Activated CD4-positive, alpha-beta memory T cell treated with anti-CD3 and anti-CD28 coated beads for 36 hours (primary cell): ENCODE measurements around the gene ZNF407. TPM values are rescaled to one million over a fixed set of nuclear protein-coding genes. Genes with fewer than 3 reads are reported as not detected.

Experiments used
- CTCF ChIA-PET: fragments of 350-600 bp; sonication (Branson Sonifier 250); formaldehyde crosslinking; loops from one replicate; lab custom pipeline; 2021; ENCODE audit warnings: antibody characterized with exemption, inconsistent platforms; lab: Charles Lee
- POLR2A ChIA-PET: fragments of 350-600 bp; sonication (Branson Sonifier 250); formaldehyde crosslinking; loops from one replicate; lab custom pipeline; 2021; ENCODE audit warnings: antibody characterized with exemption; lab: Charles Lee
- DNase-seq: peaks from one replicate; pipeline ENCODE4 v3.0.0-alpha.2; 2020
- H3K27ac Mint-ChIP-seq: one replicate; pipeline ENCODE4 v1.8.0; 2021; ENCODE audit warnings: mixed read lengths
- H3K27me3 Mint-ChIP-seq: one replicate; pipeline ENCODE4 v1.8.0; 2021; ENCODE audit warnings: mixed read lengths
- H3K36me3 Mint-ChIP-seq: one replicate; pipeline ENCODE4 v1.8.0; 2021; ENCODE audit warnings: mixed read lengths
- H3K4me1 Mint-ChIP-seq: one replicate; pipeline ENCODE4 v1.8.0; 2021; ENCODE audit warnings: low read depth, mixed read lengths
- H3K4me3 Mint-ChIP-seq: one replicate; pipeline ENCODE4 v1.8.0; 2021; ENCODE audit warnings: mild to moderate bottlenecking, mixed read lengths
- H3K9me3 Mint-ChIP-seq: one replicate; pipeline ENCODE4 v1.8.0; 2021; ENCODE audit warnings: mixed read lengths
- intact Hi-C: fragments of 100-400 bp; cut with micrococcal nuclease; formaldehyde crosslinking; loops from one replicate; pipeline ENCODE4 v1.15.1; 2023
- total RNA-seq, 2 experiments: library from RNA; stranded (reverse); gene quantifications; one replicate each; pipeline ENCODE4 v1.2.3, GENCODE V29; 2021

Gene ZNF407
- total RNA-seq, 2 experiments from 2014 or later: 10.0 to 10.5 TPM

DNA sequence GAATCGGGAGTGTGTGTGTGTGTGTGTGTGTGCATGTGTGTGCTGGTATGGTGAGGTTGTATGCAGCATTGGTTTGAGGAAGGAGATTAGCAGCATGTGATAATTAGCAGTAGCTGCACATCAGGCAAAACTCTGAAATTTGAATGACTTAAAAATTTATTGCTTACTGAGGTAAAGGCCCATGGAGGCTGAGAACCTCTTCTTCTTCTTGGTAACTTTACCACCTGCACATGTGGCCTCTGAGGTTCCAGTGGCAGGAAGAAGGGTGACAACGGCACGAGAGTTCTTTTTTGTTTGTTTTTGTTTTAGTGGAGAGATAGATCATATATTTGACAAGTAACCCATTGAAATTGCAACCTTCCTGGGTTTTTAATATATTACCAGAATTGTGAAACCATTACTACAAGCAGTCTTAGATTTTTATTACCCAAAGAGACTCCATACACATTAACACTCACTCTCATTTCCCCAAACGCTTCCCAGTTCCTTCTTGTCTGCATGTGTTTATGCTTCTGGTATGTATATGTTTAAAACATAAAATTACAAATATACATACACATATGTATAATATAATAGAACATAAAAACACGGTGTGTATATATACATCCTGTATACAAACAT lies 319.2 kb downstream of the ZNF407 start:
- no peak overlapping the region for H3K4me3 Mint-ChIP-seq
- intact Hi-C loops: no loop called here
- no peak overlapping the region for H3K27ac Mint-ChIP-seq
- ChIA-PET POLR2A (no interaction called here), CTCF (no interaction called here)
- no peaks in the 10 kb centered on the region for H3K9me3 Mint-ChIP-seq
- H3K27me3 Mint-ChIP-seq: no peaks in the 10 kb centered on the region
- peaks cover 3% of the 10 kb centered on the region for H3K36me3 Mint-ChIP-seq
- no peak for DNase-seq
- H3K4me1 Mint-ChIP-seq: no peaks in the 10 kb centered on the region

DNA sequence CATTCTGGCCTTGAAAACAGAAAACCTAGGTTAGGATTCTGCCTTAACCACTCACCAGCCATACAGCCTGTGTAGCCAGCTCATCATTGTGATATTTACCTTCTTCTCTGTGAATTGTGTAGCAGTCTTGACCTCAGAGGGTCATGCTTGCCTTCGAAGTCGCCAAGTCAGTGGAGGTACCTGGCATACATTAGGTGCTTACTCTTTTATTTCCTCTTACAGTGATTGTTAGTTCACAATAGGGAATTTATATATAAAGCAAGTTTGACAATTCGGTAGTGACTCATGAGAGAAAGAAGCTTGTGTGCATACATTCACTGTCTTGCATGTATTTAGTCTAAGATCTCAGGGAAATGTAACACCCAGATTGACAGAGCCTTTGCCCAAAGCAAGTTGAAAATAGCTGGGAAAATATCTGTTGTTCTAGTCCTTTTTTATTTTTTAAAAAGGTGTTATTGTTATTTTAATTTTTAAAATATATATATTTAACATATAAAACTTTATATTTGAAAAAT lies 320.7 kb downstream of the ZNF407 start:
- Mint-ChIP-seq H3K9me3 (no peaks in the 10 kb centered on the region), H3K36me3 (peaks cover 3% of the 10 kb centered on the region), H3K27ac (no peak overlapping the region), H3K4me3 (no peak overlapping the region), H3K4me1 (no peaks in the 10 kb centered on the region), H3K27me3 (no peaks in the 10 kb centered on the region)
- ChIA-PET POLR2A (no interaction called here), CTCF (no interaction called here)
- intact Hi-C loops: no loop called here
- no peak for DNase-seq

DNA sequence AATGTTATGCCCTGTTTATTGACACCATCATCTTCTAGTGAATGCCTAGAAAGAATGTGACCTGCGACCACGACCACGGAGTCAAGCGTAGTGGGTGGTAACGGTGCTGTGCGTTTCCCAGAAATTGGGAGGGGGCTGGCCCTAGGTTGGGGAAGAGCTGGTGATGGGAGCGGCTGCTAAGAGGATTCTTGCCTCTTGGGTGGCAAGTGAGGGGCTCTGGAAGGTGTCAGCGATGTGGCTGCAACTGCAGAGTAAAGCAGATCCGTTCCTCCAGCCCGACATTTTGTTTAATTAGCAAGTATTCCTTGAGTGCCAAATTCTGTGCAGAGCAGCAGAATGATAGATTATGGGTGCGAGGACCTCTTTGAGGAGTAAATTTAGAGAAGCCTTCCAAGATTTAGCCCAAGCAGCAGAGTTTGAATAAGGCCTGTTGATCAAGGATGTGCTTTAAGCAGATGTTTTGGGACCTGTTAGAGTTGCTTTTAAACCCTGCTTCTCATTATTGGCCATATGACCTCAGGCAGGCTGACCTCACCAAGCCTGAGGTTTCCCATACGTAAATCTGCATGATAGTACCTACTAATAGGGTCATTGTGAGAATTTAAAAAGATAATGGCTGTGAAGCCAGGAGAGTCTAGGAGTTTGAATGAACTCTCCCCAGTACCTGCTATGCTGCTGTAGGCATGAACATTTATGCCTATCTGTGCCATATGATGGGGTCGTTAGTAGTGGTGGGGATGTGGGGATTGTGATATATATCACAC lies 323.6 kb downstream of the ZNF407 start:
- H3K36me3 Mint-ChIP-seq: peaks cover 3% of the 10 kb centered on the region
- ChIA-PET CTCF (no interaction called here), POLR2A (no interaction called here)
- H3K27ac Mint-ChIP-seq: no peak overlapping the region
- H3K9me3 Mint-ChIP-seq: no peaks in the 10 kb centered on the region
- no peaks in the 10 kb centered on the region for H3K27me3 Mint-ChIP-seq
- intact Hi-C loops: no loop called here
- DNase-seq: no peak
- no peaks in the 10 kb centered on the region for H3K4me1 Mint-ChIP-seq
- no peak overlapping the region for H3K4me3 Mint-ChIP-seq

DNA sequence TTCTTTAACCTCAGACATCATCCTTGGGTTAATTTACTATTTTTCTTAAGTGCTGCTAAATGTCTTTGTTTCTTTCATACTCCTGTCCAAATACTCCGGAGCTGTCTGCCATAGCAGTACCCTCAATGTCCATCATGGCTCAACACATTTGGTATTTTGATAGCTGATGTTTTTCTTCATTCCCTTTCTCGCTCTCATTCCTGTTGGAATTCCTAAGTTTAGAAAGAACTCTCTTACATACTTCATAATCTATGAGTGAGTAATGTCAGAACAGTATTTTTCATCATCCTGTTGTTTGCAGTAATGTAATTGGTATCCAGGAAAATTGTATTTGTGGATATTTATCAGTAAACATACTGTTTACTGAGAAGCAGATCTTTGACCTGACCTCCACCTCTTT lies 328.4 kb downstream of the ZNF407 start:
- Mint-ChIP-seq H3K27ac (no peak overlapping the region), H3K4me1 (no peaks in the 10 kb centered on the region), H3K9me3 (no peaks in the 10 kb centered on the region), H3K36me3 (no peaks in the 10 kb centered on the region), H3K27me3 (no peaks in the 10 kb centered on the region), H3K4me3 (no peak overlapping the region)
- ChIA-PET CTCF (no interaction called here), POLR2A (no interaction called here)
- intact Hi-C loops: no loop called here
- DNase-seq: no peak

DNA sequence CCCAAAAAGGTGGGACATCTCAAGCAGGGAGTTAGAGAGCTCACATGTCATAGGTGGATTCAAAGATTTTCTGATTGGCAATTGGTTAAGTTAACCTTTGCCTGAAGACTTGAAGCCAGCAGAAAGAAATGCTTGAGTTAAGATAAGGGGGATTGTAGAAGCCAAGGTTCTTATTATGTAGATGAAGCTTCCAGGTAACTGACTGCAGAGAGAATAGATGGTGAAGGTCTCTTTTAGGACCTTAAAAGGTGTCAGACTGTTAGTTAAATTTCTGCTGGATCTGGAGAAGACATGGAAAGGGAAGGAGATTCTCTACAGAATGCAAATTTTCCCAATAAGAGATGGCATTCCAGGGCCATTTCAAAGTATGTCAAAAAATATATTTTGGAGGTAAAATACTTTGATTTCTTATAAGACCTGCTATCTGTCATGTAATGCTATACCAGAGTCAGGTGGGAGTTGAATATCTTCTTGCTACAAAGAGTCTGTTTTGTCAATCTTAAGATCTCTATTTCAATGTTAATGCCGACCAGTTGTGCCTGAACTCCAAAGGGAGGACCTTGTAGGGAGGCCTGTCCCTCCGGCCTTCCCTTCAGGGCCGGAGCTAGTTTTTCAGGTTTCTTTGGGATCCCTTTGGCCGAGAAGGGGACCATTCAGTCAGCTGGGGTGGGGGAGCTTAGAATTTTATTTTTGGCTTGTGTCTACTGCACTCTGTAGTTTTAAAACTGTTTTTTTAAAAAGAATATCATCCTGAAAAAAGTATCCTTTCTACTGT lies 330.7 kb downstream of the ZNF407 start:
- Mint-ChIP-seq H3K36me3 (no peaks in the 10 kb centered on the region), H3K4me3 (no peak overlapping the region), H3K9me3 (no peaks in the 10 kb centered on the region), H3K4me1 (no peaks in the 10 kb centered on the region), H3K27ac (no peak overlapping the region), H3K27me3 (no peaks in the 10 kb centered on the region)
- intact Hi-C loops: no loop called here
- DNase-seq: no peak
- ChIA-PET POLR2A (no interaction called here), CTCF (no interaction called here)

DNA sequence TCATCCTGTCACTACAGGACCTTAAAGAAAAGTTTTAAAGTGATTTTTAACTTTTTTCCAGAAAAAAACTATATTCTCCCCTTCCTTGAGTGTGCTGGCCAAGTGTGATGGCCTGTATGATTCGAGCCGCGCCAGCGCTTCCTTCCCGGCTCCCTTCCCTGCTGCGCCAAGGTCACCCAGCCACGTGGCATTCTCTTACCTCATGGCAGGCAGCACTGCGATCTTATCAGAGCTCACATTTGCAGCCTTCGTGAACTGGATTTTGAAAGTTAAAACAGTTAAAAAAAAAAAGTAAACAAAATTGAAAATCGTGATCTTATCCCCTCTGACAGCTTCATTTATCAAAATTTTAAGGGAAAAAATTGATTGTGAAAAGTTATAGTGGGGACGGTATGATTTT lies 331.4 kb downstream of the ZNF407 start:
- Mint-ChIP-seq H3K27me3 (no peaks in the 10 kb centered on the region), H3K4me3 (no peak overlapping the region), H3K9me3 (no peaks in the 10 kb centered on the region), H3K27ac (no peak overlapping the region), H3K36me3 (no peaks in the 10 kb centered on the region), H3K4me1 (no peaks in the 10 kb centered on the region)
- ChIA-PET CTCF (no interaction called here), POLR2A (no interaction called here)
- no peak for DNase-seq
- intact Hi-C loops: no loop called here

DNA sequence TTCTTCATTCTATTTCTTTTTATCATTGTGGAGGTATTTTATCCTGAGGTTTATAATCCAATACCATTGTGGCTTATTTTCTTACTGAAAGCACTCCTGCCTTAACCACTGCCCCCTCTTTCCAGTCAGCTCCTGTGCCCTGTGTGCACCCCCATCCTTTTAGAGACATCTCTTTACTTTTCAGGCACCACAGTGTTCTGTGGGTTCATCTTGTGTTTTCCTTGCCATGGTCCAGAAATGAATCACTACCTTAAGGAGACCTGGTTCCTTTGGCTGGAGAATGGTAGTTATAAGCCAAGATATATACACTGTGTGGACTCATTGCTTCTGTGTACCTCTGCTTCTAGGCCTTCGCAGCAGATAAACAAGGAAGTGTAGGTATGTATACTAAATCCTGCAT lies 332.9 kb downstream of the ZNF407 start:
- H3K4me1 Mint-ChIP-seq: no peaks in the 10 kb centered on the region
- no peaks in the 10 kb centered on the region for H3K9me3 Mint-ChIP-seq
- H3K4me3 Mint-ChIP-seq: no peak overlapping the region
- H3K36me3 Mint-ChIP-seq: no peaks in the 10 kb centered on the region
- ChIA-PET CTCF (no interaction called here), POLR2A (no interaction called here)
- intact Hi-C loops: no loop called here
- no peaks in the 10 kb centered on the region for H3K27me3 Mint-ChIP-seq
- no peak overlapping the region for H3K27ac Mint-ChIP-seq
- DNase-seq: no peak

DNA sequence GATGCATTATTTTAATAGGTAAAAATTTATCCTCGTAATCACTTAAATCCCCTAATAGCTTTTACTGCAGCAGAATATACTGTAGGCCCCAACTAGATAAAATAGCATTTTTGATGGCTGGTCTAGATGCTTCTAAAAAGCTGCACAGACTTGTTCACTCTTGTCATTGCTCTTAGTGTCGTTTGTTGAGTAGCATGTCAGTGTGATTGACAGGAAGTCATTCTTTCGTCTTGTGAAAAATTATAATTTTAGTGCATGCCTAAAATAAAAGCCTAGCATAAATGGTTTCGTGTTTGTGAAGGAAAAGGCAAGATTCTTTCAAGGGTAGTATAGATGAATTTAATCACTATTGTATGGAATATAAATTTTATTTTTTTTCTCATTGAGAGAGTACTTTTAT lies 336.3 kb downstream of the ZNF407 start:
- H3K27me3 Mint-ChIP-seq: no peaks in the 10 kb centered on the region
- intact Hi-C loops: no loop called here
- H3K9me3 Mint-ChIP-seq: no peaks in the 10 kb centered on the region
- ChIA-PET POLR2A (no interaction called here), CTCF (no interaction called here)
- no peak overlapping the region for H3K4me3 Mint-ChIP-seq
- H3K36me3 Mint-ChIP-seq: no peaks in the 10 kb centered on the region
- H3K4me1 Mint-ChIP-seq: no peaks in the 10 kb centered on the region
- no peak overlapping the region for H3K27ac Mint-ChIP-seq
- no peak for DNase-seq

DNA sequence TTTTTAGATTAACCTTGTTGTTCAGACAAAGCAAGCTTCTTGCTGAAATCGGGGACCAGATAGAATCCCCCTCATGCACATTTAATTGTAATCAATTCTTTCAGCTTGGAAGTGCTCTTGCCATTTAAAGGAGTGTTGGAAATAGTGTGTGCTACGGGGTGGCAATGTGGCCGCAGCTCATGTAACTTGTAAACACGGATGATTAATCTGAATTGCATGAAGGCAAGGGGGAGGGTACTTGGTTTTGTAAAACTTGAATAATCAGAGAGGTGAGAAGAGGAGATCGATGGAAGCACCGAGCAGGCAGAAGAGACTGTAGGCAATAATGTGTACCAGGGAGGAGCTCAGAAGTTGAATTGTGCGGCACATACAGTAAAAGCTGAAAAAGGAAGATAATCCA lies 337.8 kb downstream of the ZNF407 start:
- Mint-ChIP-seq H3K27me3 (no peaks in the 10 kb centered on the region), H3K9me3 (no peaks in the 10 kb centered on the region), H3K27ac (no peak overlapping the region), H3K4me1 (no peaks in the 10 kb centered on the region), H3K36me3 (no peaks in the 10 kb centered on the region), H3K4me3 (no peak overlapping the region)
- CTCF ChIA-PET: no interaction called here
- POLR2A ChIA-PET: no interaction called here
- intact Hi-C loops: no loop called here
- no peak for DNase-seq

DNA sequence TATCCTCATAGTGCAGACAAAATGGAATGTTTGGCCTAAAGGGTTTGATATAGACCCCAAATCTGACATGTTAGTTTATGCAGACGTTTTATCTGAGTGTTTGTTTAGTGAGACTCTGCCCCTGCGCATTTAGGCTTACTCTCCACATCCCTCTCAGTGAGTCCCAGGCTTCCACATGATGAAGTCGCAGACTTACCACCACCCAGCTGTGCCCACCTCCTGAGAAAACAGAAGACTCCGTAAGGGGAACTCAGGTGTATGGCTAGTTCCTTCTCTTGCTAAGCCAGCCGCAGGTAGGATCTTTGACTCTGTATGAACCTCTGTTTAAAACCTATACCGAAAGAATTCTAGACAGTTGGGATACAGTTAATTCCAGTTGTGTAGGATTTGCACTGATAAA lies 338.7 kb downstream of the ZNF407 start:
- intact Hi-C loops: no loop called here
- Mint-ChIP-seq H3K27me3 (no peaks in the 10 kb centered on the region), H3K9me3 (no peaks in the 10 kb centered on the region), H3K27ac (no peak overlapping the region), H3K4me1 (no peaks in the 10 kb centered on the region), H3K36me3 (no peaks in the 10 kb centered on the region), H3K4me3 (no peak overlapping the region)
- DNase-seq: no peak
- ChIA-PET CTCF (no interaction called here), POLR2A (no interaction called here)

DNA sequence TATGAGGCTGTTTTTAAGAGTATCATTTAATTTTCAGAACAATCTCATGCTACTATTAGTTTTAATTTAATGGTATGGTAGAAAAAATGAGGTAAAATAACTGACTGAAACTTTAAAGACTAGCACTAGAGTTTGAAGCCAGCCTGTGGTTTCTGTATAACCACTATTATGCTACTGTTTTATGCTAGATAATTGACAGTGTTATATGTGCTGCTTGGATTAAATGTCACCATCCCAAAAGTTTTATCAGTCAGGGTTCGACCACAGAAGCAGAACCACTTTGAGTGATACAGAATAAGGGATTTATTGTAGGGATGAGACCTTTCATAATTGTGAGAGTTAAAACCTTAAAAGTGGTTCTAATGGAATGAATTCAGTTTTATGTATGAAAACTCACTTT lies 339.6 kb downstream of the ZNF407 start:
- intact Hi-C loops: no loop called here
- no peak for DNase-seq
- H3K4me1 Mint-ChIP-seq: peaks cover 7% of the 10 kb centered on the region
- H3K4me3 Mint-ChIP-seq: no peak overlapping the region
- H3K9me3 Mint-ChIP-seq: no peaks in the 10 kb centered on the region
- ChIA-PET POLR2A (no interaction called here), CTCF (no interaction called here)
- no peak overlapping the region for H3K27ac Mint-ChIP-seq
- no peaks in the 10 kb centered on the region for H3K36me3 Mint-ChIP-seq
- H3K27me3 Mint-ChIP-seq: no peaks in the 10 kb centered on the region

DNA sequence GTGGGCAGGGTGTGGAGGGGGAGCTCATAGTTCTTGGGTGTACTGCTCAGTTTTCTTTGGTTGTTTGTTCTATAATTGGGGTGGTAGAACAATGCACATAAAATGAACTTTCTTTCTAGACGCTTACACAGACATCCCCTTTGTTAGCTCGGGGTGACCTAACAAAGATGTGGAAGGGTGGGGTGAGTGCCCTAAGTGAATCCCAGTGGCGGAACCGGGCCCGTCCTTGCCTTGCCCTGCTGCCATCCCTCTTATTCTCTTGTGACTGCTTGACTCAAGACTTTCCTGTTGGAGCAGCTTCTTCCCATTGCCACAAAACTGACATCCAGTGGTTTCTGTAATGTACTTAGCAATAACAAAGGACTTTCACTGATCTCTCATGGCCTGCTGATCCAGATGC lies 343.2 kb downstream of the ZNF407 start:
- intact Hi-C loops: loop anchor here (5.0 kb wide), 1 partner anchor 131 kb away; no protein-coding TSS in a partner anchor
- H3K4me3 Mint-ChIP-seq: no peak overlapping the region
- POLR2A ChIA-PET: interaction anchor here (0.9 kb wide), 1 partner anchor 744 kb away, joined by 3 read pairs; no protein-coding TSS in a partner anchor
- no peaks in the 10 kb centered on the region for H3K36me3 Mint-ChIP-seq
- peaks cover 16% of the 10 kb centered on the region for H3K4me1 Mint-ChIP-seq
- H3K9me3 Mint-ChIP-seq: no peaks in the 10 kb centered on the region
- no peak for DNase-seq
- no peak overlapping the region for H3K27ac Mint-ChIP-seq
- CTCF ChIA-PET: no interaction called here
- no peaks in the 10 kb centered on the region for H3K27me3 Mint-ChIP-seq
